HFF-Myc (cell line): ENCODE measurements around the gene FOXO3.

Experiments used
- DNase-seq: peaks from one replicate; pipeline ENCODE4 v3.0.0-alpha.2; 2011; ENCODE audit warnings: low read depth; ENCODE audit errors: extremely low read depth
- H3K4me3 ChIP-seq: replicated peaks from 2 replicates; pipeline ENCODE4 v1.5.1; 2011; ENCODE audit warnings: low read depth, mild to moderate bottlenecking, control low read depth, low read length
- CTCF ChIP-seq: IDR thresholded peaks from 2 replicates; pipeline ENCODE4 v1.5.1; 2012; ENCODE audit warnings: mild to moderate bottlenecking, low read depth, low read length, control low read depth; ENCODE audit errors: missing control alignments

Gene FOXO3

GRCh38 chr6:108588586-108588985 lies 27.9 kb downstream of the FOXO3 start:
- TF ChIP-seq CTCF = no peak
- no peak overlapping the region for H3K4me3 ChIP-seq
- DNase-seq = no peak

GRCh38 chr6:108589244-108589791 lies 28.6 kb downstream of the FOXO3 start:
- H3K4me3 ChIP-seq = no peak overlapping the region; the same call in 1 of the 2 replicates
- no peak for TF ChIP-seq CTCF
- no peak for DNase-seq

DNA sequence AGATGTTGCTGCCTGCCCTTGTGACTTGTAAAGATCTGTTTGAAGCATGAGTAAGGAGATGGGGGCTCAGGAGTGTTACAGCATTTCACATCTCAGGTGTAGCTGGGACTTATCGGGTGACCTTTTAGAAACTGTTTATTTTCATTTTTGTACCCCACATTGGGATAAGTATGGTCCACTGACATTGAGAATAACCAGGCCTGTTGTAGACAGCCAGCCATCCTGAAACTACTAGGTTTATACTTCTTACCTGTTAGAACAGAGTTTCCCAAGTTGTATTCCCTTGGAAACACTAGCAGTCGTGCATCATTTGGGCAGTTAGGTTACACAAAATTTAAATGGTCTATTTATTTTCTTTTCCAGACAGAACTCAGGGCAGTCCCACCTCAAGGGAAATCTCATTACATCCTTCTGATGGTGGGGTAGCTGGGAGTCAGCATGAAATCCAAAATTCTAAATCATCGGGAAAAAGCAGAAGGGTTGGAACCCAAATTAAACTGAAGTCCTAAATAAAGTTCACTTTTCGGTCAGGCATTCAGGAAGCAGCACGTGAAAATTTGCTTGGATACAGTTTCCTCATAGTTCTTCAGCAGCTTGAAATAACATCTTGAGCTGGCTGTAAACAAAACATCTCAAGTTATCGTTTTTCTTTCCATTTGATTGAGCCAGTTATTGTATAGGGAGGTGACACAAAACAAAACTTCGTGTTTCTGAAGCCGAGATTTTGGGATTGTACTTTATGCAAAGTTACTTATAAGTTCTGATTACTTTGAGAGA lies 30.5 kb downstream of the FOXO3 start:
- no peak for TF ChIP-seq CTCF
- DNase-seq = no peak
- H3K4me3 ChIP-seq = no peak overlapping the region

DNA sequence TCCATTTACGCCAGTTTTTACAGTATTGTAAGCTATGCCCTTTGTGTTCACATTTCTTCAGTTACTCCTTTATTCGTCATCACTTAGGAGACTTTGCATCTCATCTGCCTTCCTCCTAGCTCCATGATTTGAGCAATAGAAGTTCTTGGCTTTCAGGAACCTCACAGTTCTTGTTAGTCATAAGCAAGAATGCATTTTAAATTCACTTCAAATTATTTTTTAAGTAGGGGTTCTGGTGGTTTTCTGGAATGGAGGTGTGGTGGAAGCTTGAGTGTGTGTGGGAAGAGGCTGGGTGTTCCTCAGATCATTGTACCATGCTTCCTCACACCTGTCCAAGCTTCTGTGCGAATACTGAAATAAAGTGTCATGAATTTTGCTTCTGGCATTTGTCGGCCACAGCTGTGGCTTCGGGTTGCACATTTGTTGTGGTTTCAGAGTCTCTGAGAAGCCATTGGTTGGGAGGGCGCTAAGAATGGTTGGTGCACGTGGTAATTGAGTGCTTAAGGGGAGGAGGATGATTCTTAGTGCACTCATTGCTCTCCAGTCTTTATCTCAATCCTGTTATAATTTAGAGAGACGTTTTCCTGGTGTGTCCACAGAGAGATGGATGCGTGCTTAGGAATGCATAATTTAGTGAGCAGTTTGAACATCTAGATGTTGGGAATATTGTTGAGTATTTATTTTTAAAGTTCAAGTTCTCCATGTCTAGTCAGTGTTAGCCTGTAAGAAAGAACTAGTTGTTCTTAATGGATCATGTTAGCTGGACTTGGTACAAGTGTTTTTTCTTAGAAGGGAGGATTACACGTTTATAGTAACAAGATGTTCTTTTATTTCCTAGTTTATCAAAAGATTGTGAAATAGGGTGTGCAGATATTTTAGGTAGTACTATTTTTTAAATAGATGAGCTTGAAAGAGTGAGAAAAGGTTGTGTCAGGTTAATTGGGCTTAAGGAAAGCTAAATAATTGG lies 31.9 kb downstream of the FOXO3 start:
- H3K4me3 ChIP-seq = peak overlapping the region; percentile 19
- TF ChIP-seq CTCF = no peak
- DNase-seq = no peak

DNA sequence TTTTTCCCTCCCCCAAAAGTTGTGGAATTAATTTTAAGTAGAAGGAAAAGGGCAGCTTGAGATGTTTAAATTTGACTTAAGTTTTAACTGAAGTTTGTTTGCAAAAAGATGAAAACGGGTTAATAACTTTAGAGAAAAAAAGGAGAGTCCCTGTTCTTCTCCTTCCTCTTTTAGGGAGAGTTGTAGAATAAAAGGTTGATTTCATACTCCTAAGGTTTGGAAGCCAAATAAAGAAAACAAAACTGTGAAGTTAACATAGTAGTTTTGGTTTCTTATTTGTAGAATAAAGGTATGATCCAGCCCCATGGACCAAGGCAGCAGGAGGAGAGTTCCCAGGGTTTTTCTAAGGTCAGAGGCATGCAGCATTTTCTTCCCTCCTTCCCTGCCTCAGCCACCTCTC lies 33.4 kb downstream of the FOXO3 start:
- DNase-seq = no peak
- TF ChIP-seq CTCF = no peak
- no peak overlapping the region for H3K4me3 ChIP-seq

- no peak for DNase-seq
- TF ChIP-seq CTCF = no peak
- no peak overlapping the region for H3K4me3 ChIP-seq
These were observed 33.9 kb downstream of the FOXO3 start for GRCh38 chr6:108594640-108595039.
